Vagina (tissue), 2 donors: Measurements from ENCODE around the gene LRRC43.

ENCODE experiments used
- CTCF ChIP-seq, 3 experiments: fragments of 450-650 bp in 2 of 3; fragments of 200-600 bp in 1 of 3; sonication (generic) in 1 of 3; IDR thresholded peaks; one replicate each; pipeline ENCODE4 v1.5.1; 2017 to 2019; ENCODE audit warnings: antibody characterized with exemption in 3 of 3, mild to moderate bottlenecking in 2 of 3, moderate library complexity in 2 of 3
- POLR2A ChIP-seq, 2 donors: fragments of 450-650 bp; IDR thresholded peaks; one replicate each; pipeline ENCODE4 v1.6.1; 2017; ENCODE audit warnings: antibody characterized with exemption in 2 of 2, mild to moderate bottlenecking in 2 of 2, moderate library complexity in 2 of 2

GRCh38 chr12:122155705-122156104 is 27.2 kb upstream of the LRRC43 start:
- TF ChIP-seq CTCF (IDR thresholded peaks at IDR 0.05), result no peak
- TF ChIP-seq POLR2A (IDR thresholded peaks at IDR 0.05), result no peak
